Stomach smooth muscle (tissue), 2 donors: Measurements from ENCODE around the gene SCCPDH.

Source experiments
- H3K27ac ChIP-seq: one replicate; pipeline ENCODE4 v1.7.0; 2013; ENCODE audit warnings: mild to moderate bottlenecking, low read length, inconsistent platforms
- H3K27me3 ChIP-seq, 2 donors: one replicate each; pipeline ENCODE4 v1.7.0; 2013; ENCODE audit warnings: low read length in 2 of 2; ENCODE audit not compliant: insufficient read depth in 2 of 2, control insufficient read depth in 1 of 2
- H3K36me3 ChIP-seq, 2 donors: one replicate each; pipeline ENCODE4 v1.7.0; 2013; ENCODE audit warnings: low read length in 2 of 2; ENCODE audit not compliant: control insufficient read depth in 2 of 2, insufficient read depth in 2 of 2
- H3K4me1 ChIP-seq: one replicate; pipeline ENCODE4 v1.7.0; 2013; ENCODE audit warnings: low read length; ENCODE audit not compliant: control insufficient read depth, insufficient read depth
- H3K4me3 ChIP-seq, 2 donors: one replicate each; pipeline ENCODE4 v1.7.0; 2013; ENCODE audit warnings: low read length in 2 of 2
- H3K9ac ChIP-seq, 2 donors: one replicate each; pipeline ENCODE4 v1.7.0; 2013; ENCODE audit warnings: low read length in 2 of 2, mild to moderate bottlenecking in 1 of 2
- H3K9me3 ChIP-seq, 2 donors: one replicate each; pipeline ENCODE4 v1.7.0; 2013; ENCODE audit warnings: low read length in 2 of 2; ENCODE audit not compliant: control insufficient read depth in 2 of 2
- donor health status: healthy.
- donor health status: Pancreatic carcinoma.

Gene SCCPDH

GRCh38 chr1:246748867-246749266 is 24.7 kb downstream of the SCCPDH start:
- no peak overlapping the region for H3K9ac ChIP-seq
- H3K9me3 ChIP-seq = no peaks in the 10 kb centered on the region
- no peak overlapping the region for H3K4me3 ChIP-seq
- H3K27me3 ChIP-seq = no peaks in the 10 kb centered on the region
- H3K27ac ChIP-seq = no peak overlapping the region
- peaks cover 12 to 14% of the 10 kb centered on the region in 2 donors for H3K36me3 ChIP-seq
- peaks cover 1% of the 10 kb centered on the region for H3K4me1 ChIP-seq

DNA sequence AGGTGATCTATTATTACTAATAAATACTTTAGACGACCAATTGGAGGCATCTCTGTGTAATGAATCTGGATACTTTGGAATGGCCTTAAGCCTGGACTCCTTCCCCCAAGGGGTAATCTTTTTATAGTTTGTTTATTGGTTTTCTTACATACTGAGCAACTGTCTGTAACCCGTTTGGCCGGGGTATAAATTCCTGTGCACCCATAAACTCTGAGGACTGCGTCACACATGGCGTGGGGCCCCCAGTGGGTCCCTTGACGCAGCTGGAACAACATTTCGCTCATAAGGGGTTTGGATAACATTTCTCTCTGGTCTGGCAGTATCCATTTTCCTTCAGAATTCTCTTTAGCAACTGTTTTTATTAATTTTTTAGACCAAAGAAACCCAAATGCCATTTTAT is 26.5 kb downstream of the SCCPDH start:
- H3K36me3 ChIP-seq = peaks cover 8 to 10% of the 10 kb centered on the region in 2 donors
- no peaks in the 10 kb centered on the region for H3K9me3 ChIP-seq
- no peak overlapping the region for H3K27ac ChIP-seq
- H3K9ac ChIP-seq = no peak overlapping the region
- no peak overlapping the region for H3K4me3 ChIP-seq
- H3K4me1 ChIP-seq = peaks cover 2% of the 10 kb centered on the region
- no peaks in the 10 kb centered on the region for H3K27me3 ChIP-seq

GRCh38 chr1:246753670-246754535 is 29.7 kb downstream of the SCCPDH start:
- Histone ChIP-seq H3K27ac (no peak overlapping the region), H3K27me3 (no peaks in the 10 kb centered on the region), H3K4me3 (no peak overlapping the region), H3K4me1 (peaks cover 2% of the 10 kb centered on the region), H3K36me3 (peaks cover 4% of the 10 kb centered on the region in 2 donors), H3K9ac (no peak overlapping the region), H3K9me3 (no peaks in the 10 kb centered on the region)

GRCh38 chr1:246755419-246755818 is 31.2 kb downstream of the SCCPDH start:
- Histone ChIP-seq H3K9me3 (no peaks in the 10 kb centered on the region), H3K9ac (no peak overlapping the region), H3K36me3 (peaks cover 5 to 6% of the 10 kb centered on the region in 2 donors), H3K27ac (no peak overlapping the region), H3K27me3 (no peaks in the 10 kb centered on the region), H3K4me3 (no peak overlapping the region), H3K4me1 (peaks cover 2% of the 10 kb centered on the region)

DNA sequence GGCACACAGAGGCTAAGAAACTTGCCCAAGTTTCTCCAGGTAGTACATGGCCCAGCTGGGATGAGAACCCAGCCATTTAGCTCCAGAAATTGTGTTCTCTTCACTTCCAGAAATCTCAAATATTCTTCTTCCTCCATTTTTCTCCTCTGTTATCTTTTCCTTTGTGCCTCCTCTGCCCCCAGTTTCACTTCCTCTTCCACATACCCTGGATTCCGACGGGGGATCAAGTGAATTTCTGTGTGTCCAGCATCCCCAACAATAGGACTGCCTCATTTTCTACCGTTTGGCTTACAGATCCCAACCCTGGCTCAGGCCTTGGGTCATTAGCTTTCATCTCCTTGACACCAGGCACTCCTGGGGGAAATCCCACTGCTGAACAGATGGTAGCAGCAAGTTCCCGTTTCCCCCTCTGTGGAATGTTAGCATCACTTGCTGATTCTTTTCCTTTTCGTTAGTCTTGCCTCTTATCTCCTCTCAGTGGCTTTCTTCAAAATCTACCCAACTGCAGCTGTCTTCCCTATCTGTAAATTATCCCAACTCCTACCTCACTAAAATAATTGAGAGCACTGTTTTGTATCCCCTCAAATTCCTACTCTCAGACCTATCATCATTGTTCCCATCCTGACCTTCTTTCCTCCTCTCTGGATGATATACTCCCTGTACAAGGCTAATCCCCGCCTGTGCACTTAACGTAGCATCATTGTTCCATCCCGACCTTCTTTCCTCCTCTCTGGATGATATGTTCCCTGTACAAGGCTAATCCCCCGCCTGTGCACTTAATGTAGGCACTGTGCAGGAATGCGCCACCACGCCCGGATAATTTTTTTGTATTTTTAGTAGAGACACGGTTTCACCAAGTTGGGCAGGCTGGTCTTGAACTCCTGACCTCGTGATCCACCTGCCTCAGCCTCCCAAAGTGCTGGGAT is 36.5 kb downstream of the SCCPDH start:
- Histone ChIP-seq H3K36me3 (peaks cover 13 to 22% of the 10 kb centered on the region in 2 donors), H3K9me3 (no peaks in the 10 kb centered on the region), H3K4me1 (no peaks in the 10 kb centered on the region), H3K27ac (no peak overlapping the region), H3K4me3 (no peak overlapping the region), H3K9ac (no peak overlapping the region), H3K27me3 (no peaks in the 10 kb centered on the region)

GRCh38 chr1:246761396-246761795 is 37.2 kb downstream of the SCCPDH start:
- no peak overlapping the region for H3K27ac ChIP-seq
- no peaks in the 10 kb centered on the region for H3K27me3 ChIP-seq
- H3K4me3 ChIP-seq = no peak overlapping the region
- no peak overlapping the region for H3K9ac ChIP-seq
- H3K36me3 ChIP-seq = peaks cover 19 to 24% of the 10 kb centered on the region in 2 donors
- no peaks in the 10 kb centered on the region for H3K4me1 ChIP-seq
- no peaks in the 10 kb centered on the region for H3K9me3 ChIP-seq

DNA sequence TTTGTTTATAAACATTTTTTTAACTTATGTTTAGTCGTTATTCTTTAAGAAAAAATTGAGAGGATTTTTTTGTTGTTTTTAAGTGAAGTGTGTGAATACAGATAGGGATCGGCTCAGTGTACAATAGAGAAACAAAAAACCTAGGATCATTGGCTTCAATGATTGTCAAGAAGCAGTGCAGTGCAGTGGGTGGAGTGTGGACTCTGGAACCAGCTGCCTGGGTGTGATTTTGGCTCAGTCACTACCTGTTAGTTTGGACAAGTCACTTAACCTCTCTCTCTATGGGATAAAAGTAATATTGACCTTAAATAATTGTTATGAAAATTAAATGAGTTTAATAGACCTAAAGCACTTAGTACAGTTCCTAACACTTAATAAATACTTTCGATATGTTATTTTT is 41.3 kb downstream of the SCCPDH start:
- no peaks in the 10 kb centered on the region for H3K9me3 ChIP-seq
- H3K4me3 ChIP-seq = no peak overlapping the region
- peaks cover 28 to 29% of the 10 kb centered on the region in 2 donors for H3K36me3 ChIP-seq
- no peaks in the 10 kb centered on the region for H3K27me3 ChIP-seq
- no peak overlapping the region for H3K9ac ChIP-seq
- H3K27ac ChIP-seq = no peak overlapping the region
- peaks cover 6% of the 10 kb centered on the region for H3K4me1 ChIP-seq

- no peak overlapping the region for H3K4me3 ChIP-seq
- H3K36me3 ChIP-seq = peaks cover 21% of the 10 kb centered on the region in 2 donors
- H3K9me3 ChIP-seq = no peaks in the 10 kb centered on the region
- peak overlapping the region; percentile 60 for H3K27ac ChIP-seq
- no peak overlapping the region for H3K9ac ChIP-seq
- no peaks in the 10 kb centered on the region for H3K27me3 ChIP-seq
- peaks cover 6% of the 10 kb centered on the region for H3K4me1 ChIP-seq
Observed at GRCh38 chr1:246768403-246769020, 44.3 kb downstream of the SCCPDH start.

GRCh38 chr1:246769306-246769705 is 45.1 kb downstream of the SCCPDH start:
- Histone ChIP-seq H3K36me3 (peaks cover 18 to 21% of the 10 kb centered on the region in 2 donors), H3K27ac (peak overlapping the region; percentile 60), H3K9me3 (no peaks in the 10 kb centered on the region), H3K9ac (no peak overlapping the region), H3K4me1 (peaks cover 6% of the 10 kb centered on the region), H3K27me3 (no peaks in the 10 kb centered on the region), H3K4me3 (no peak overlapping the region)

DNA sequence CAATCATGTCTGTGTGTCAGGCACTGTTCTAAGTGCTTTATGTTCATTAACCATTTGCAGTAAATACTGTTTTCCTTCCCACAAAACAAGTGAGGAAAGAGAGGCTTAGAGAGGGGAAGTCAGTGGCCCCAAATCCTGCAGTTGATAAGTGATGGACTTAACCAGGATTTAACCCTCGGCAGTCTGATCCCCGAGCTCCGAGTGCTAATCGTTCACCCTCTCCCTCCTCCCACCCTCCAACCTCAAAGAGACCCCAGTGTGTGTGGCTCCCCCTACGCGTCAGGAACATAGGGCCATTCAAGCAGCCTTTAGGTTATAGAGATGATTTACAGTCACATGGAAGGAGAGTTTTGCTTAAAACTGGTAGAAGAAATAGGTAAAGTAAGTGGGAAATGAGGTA is 47.2 kb downstream of the SCCPDH start:
- H3K9me3 ChIP-seq = no peaks in the 10 kb centered on the region
- H3K9ac ChIP-seq = no peak overlapping the region
- H3K4me3 ChIP-seq = no peak overlapping the region
- H3K27me3 ChIP-seq = no peaks in the 10 kb centered on the region
- H3K4me1 ChIP-seq = peaks cover 6% of the 10 kb centered on the region
- H3K36me3 ChIP-seq = peaks cover 22 to 23% of the 10 kb centered on the region in 2 donors
- H3K27ac ChIP-seq = no peak overlapping the region
